Measurements from ENCODE around the gene RTP3. TPM values are rescaled to one million over a fixed set of nuclear protein-coding genes. Genes with fewer than 3 reads are reported as not detected.

Gene RTP3
- total and polyA plus RNA-seq, 2 of the 4 experiments (the other 2 are of a cell fraction), result 0.18 to 0.26 TPM

DNA sequence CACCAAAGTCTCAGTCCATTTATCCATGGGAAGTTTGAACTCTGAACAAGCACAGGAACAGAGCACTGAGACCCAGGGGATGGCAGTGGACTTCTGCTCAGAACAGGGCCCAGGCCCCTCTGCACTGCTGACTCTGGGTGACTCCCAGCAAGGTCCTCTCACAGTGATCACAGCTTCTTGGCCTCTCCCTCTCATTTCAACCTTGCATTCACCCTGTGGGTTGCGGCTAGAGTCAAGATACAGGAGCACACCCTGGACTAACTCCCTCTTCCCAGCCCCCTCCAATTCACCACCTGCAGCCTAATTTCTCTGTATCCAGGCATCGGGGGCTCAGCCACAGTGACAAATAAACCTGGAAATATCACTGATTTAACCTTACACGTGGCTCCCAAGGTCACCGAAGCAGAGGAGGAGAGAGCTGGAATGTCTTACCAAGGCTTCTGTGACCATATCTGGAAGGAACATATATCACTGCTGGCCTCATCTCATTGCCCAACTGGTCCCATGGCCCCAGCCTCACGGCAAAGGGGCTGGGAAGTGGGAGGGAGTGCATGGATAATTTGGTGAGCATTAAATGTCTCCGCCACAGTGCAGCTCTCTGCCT lies 1.2 kb downstream of the RTP3 start:
- H3K18ac ChIP-seq (ENCODE audit: low read depth, low read length), result peak overlapping the region; percentile 100
- no peak overlapping the region for H3K9ac ChIP-seq (ENCODE audit: low read depth, low read length)
- CTCF ChIA-PET, result interaction anchor here (2.1 kb wide), 1 partner anchor 11 kb away, joined by 5 read pairs; no protein-coding TSS in a partner anchor
- H2BK5ac ChIP-seq (ENCODE audit: low read depth, low read length, poor library complexity, severe bottlenecking), result peak overlapping the region; percentile 99
- H3K27ac ChIP-seq (ENCODE audit: insufficient read depth, low read length), result peak overlapping the region; percentile 19
- H3K23ac ChIP-seq (ENCODE audit: low read depth, low read length), result peak overlapping the region; percentile 83; the same call in 1 of the 2 replicates
- peak overlapping the region; percentile 100 for H2BK20ac ChIP-seq (ENCODE audit: low read depth, low read length)
- H4K20me1 ChIP-seq (ENCODE audit: insufficient read depth, low read length), result no peaks in the 10 kb centered on the region
- H3K4me3 ChIP-seq (ENCODE audit: insufficient read depth, low read depth, low read length), result no peak overlapping the region
- peaks cover 39% of the 10 kb centered on the region for H3K4me1 ChIP-seq (ENCODE audit: control insufficient read depth, insufficient read depth, low read length)
- peak overlapping the region; percentile 74 to 84; a peak in 3 of 4 replicates for H4K8ac ChIP-seq (ENCODE audit: low read depth in 2 of 2, low read length in 2 of 2)
- dilution Hi-C loops (cut with HindIII; ENCODE audit: low sequenced_read_pairs, unreplicated experiment), result no loop called here
- H3K27me3 ChIP-seq (ENCODE audit: control insufficient read depth, insufficient read depth, low read length), result no peaks in the 10 kb centered on the region
- H2AFZ ChIP-seq (replicated peaks; ENCODE audit: low read length, poor library complexity), result peak overlapping the region; percentile 64
- H3K4ac ChIP-seq (ENCODE audit: low read depth, low read length), result peak overlapping the region; percentile 100
- no peak for ATAC-seq (ENCODE audit: low read depth)
- H3K9me1 ChIP-seq (ENCODE audit: insufficient read depth, low read length), result peaks cover 42% of the 10 kb centered on the region
- peak overlapping the region; percentile 98 for H4K5ac ChIP-seq (ENCODE audit: low read depth, low read length)
- peak overlapping the region; percentile 66 for H2AK9ac ChIP-seq (replicated peaks; ENCODE audit: low read depth, low read length, poor library complexity)
- H2AK5ac ChIP-seq (ENCODE audit: low read depth, low read length), result peak overlapping the region; percentile 94
- no peak overlapping the region for H3K4me2 ChIP-seq (ENCODE audit: low read depth, low read length)
- no peak for DNase-seq
- peaks cover 0 to 5% of the 10 kb centered on the region in 2 experiments; a peak in 1 of 4 replicates for H3K79me1 ChIP-seq (ENCODE audit: low read depth in 1 of 2, low read length in 2 of 2)
- TF ChIP-seq CEBPB (IDR thresholded peaks at IDR 0.05; ENCODE audit: low read depth, low read length), result no peak
- peak overlapping the region; percentile 100 for H2BK120ac ChIP-seq (ENCODE audit: low read depth, low read length)
- no peaks in the 10 kb centered on the region for H3K9me3 ChIP-seq (ENCODE audit: control insufficient read depth, insufficient read depth, low read length)
- peak overlapping the region; percentile 100 for H4K91ac ChIP-seq (ENCODE audit: insufficient read depth, low read depth, low read length)
- peak overlapping the region; percentile 96; the same call in 2 of the 3 replicates for H2BK15ac ChIP-seq (ENCODE audit: low read depth, low read length)
- H3K36me3 ChIP-seq (ENCODE audit: control insufficient read depth, insufficient read depth, low read length), result no peaks in the 10 kb centered on the region
- no CpG with 5 or more reads among the region's 6 CpGs for WGBS, 2 experiments (ENCODE audit: extremely low coverage in 2 of 2, insufficient read length in 1 of 2)
- intact Hi-C loops (cut with micrococcal nuclease), result no loop called here
- H3K56ac ChIP-seq (ENCODE audit: extremely low read depth, insufficient read depth, low read length), result 0 out of 2 replicates have a peak overlapping the region, but pooled peaks have one; percentile 2
- in situ Hi-C loops (cut with MboI; ENCODE audit: low sequenced_read_pairs), result loop anchor here (25.0 kb wide), 1 partner anchor 388 kb away; the partner anchor contains the start of gene PTH1R
- POLR2A ChIA-PET (ENCODE audit: unreplicated experiment), result no interaction called here
- H3K14ac ChIP-seq (replicated peaks; ENCODE audit: low read depth, low read length), result peak overlapping the region; percentile 61
- BruUV-seq (replicated peaks), result no TSS peak

Data from IMR-90 (cell line).